ENCODE data around the gene AQP1. TPM values are rescaled to one million over a fixed set of nuclear protein-coding genes. Genes with fewer than 3 reads are reported as not detected.

AQP1 gene
- total and polyA plus RNA-seq, 2 of the 8 experiments (the other 6 are each of a cell fraction or from before 2014, with no cell fraction given), result 0.18 to 0.19 TPM

GRCh38 chr7:30870821-30871518 lies 40.7 kb upstream of the AQP1 start:
- no peaks in the 10 kb centered on the region for H3K27me3 ChIP-seq (replicated peaks in 1 of 4; ENCODE audit: control insufficient read depth in 3 of 4, extremely low read depth in 1 of 4, insufficient read depth in 3 of 4, low read length in 3 of 4)
- H2BK5ac ChIP-seq (ENCODE audit: low read depth, low read length), result no peak overlapping the region
- H2BK120ac ChIP-seq (replicated peaks; ENCODE audit: low read depth, low read length), result no peak overlapping the region
- no peak overlapping the region for H3K14ac ChIP-seq (ENCODE audit: insufficient read length)
- no peaks in the 10 kb centered on the region for H3K23me2 ChIP-seq (ENCODE audit: low read depth, low read length)
- no peak overlapping the region for H2BK12ac ChIP-seq (ENCODE audit: low read depth, low read length)
- no peaks in the 10 kb centered on the region for H3K4me1 ChIP-seq (replicated peaks in 1 of 4; ENCODE audit: control insufficient read depth in 3 of 4, insufficient read depth in 4 of 4, low read length in 3 of 4)
- no peak overlapping the region for H3K56ac ChIP-seq (replicated peaks; ENCODE audit: insufficient read length, low read depth, low read length)
- H3K4me3 ChIP-seq (ENCODE audit: extremely low read depth in 1 of 4, insufficient read depth in 2 of 4, low read depth in 3 of 4, low read length in 4 of 4), result no peak overlapping the region
- no peak overlapping the region for H3K18ac ChIP-seq (ENCODE audit: extremely low read depth, low read length)
- no peak overlapping the region for H3K27ac ChIP-seq (ENCODE audit: low read depth, low read length)
- no peak overlapping the region for H2AFZ ChIP-seq (ENCODE audit: low read length)
- H2AK5ac ChIP-seq (ENCODE audit: low read depth, low read length), result no peak overlapping the region
- H3K9ac ChIP-seq (replicated peaks in 1 of 4; ENCODE audit: extremely low read depth in 1 of 4, low read depth in 3 of 4, low read length in 3 of 4), result no peak overlapping the region
- no peaks in the 10 kb centered on the region for H3K9me3 ChIP-seq (ENCODE audit: insufficient read depth in 2 of 2, low read depth in 1 of 2, low read length in 1 of 2)
- no peak overlapping the region for H3K4ac ChIP-seq (replicated peaks; ENCODE audit: insufficient read length, low read depth, low read length)
- no peak for FAIRE-seq
- no peak for DNase-seq (ENCODE audit: low read depth in 1 of 2, low spot score in 2 of 2)
- H3K23ac ChIP-seq (ENCODE audit: insufficient read length), result no peak overlapping the region
- no peaks in the 10 kb centered on the region for H3K79me2 ChIP-seq (ENCODE audit: control insufficient read depth in 1 of 2, insufficient read depth in 2 of 2, low read length in 2 of 2)
- H3K4me2 ChIP-seq (ENCODE audit: insufficient read depth in 1 of 2, low read depth in 2 of 2, low read length in 2 of 2), result no peak overlapping the region; a peak in 1 of 4 replicates
- H2BK15ac ChIP-seq (ENCODE audit: low read length), result no peak overlapping the region
- H4K8ac ChIP-seq (ENCODE audit: extremely low read depth, insufficient read depth, low read length), result no peak overlapping the region
- WGBS, 2 experiments (ENCODE audit: extremely low coverage in 1 of 2, insufficient coverage in 1 of 2, insufficient read length in 1 of 2, insufficient replicate concordance in 2 of 2, low coverage in 1 of 2, low lambda C conversion rate in 2 of 2, missing lambda C conversion rate in 1 of 2), result 68% methylated on average over 7 of the region's 10 CpGs; no CpG with 5 or more reads in 1 of the 2 experiments
- no peak overlapping the region for H2BK20ac ChIP-seq (ENCODE audit: low read length)
- no peaks in the 10 kb centered on the region for H3K79me1 ChIP-seq (ENCODE audit: low read depth, low read length)
- ChIA-PET POLR2A (ENCODE audit: partially characterized antibody) (no interaction called here), CTCF (ENCODE audit: partially characterized antibody) (interaction anchor here (0.7 to 1.7 kb wide), 6 partner anchors 8 to 31 kb away, joined by 3 to 5 read pairs (median 4); no protein-coding TSS in a partner anchor)
- H4K20me1 ChIP-seq (replicated peaks in 1 of 2; ENCODE audit: control insufficient read depth in 1 of 2, insufficient read depth in 2 of 2, low read length in 2 of 2), result no peaks in the 10 kb centered on the region
- no peak overlapping the region for H4K5ac ChIP-seq (ENCODE audit: insufficient read length, low read depth, low read length)
- no peak overlapping the region for H4K91ac ChIP-seq (replicated peaks; ENCODE audit: insufficient read length, low read length)
- no peaks in the 10 kb centered on the region for H3K36me3 ChIP-seq (ENCODE audit: control insufficient read depth in 2 of 4, insufficient read depth in 4 of 4, low read length in 3 of 4)
- TF ChIP-seq SRF (IDR thresholded peaks at IDR 0.05; ENCODE audit: low read depth, low read length) (no peak), EGR1 (IDR thresholded peaks at IDR 0.05; ENCODE audit: borderline replicate concordance, low read depth, low read length) (no peak), USF2 (IDR thresholded peaks at IDR 0.05; ENCODE audit: low read length) (no peak), MAFK (IDR thresholded peaks at IDR 0.05; ENCODE audit: low read depth, low read length) (no peak), HDAC2 (IDR thresholded peaks at IDR 0.05; ENCODE audit: borderline replicate concordance in 1 of 2, low read depth in 2 of 2, low read length in 2 of 2) (no peak), RXRA (IDR thresholded peaks at IDR 0.05; ENCODE audit: insufficient read depth, low read depth, low read length) (no peak), CTBP2 (IDR thresholded peaks at IDR 0.05; ENCODE audit: borderline replicate concordance, insufficient read depth, insufficient read length, low read length) (no peak), SUZ12 (IDR thresholded peaks at IDR 0.05; ENCODE audit: low read length) (no peak), TAF7 (optimal IDR thresholded peaks at IDR 0.05; ENCODE audit: borderline replicate concordance, low read depth, low read length) (no peak), EZH2 (IDR thresholded peaks at IDR 0.05; ENCODE audit: low read depth, low read length, severe bottlenecking) (no peak), ZNF274 (IDR thresholded peaks at IDR 0.05; ENCODE audit: borderline replicate concordance, extremely low read depth, low read length) (no peak)
